Thoracic aorta (tissue), 2 donors: Measurements from ENCODE around the gene SLC25A13. TPM values are rescaled to one million over a fixed set of nuclear protein-coding genes. Genes with fewer than 3 reads are reported as not detected.

Experiments
- ATAC-seq: fragments of 150-250 bp; one replicate; pipeline ENCODE4 v1.8.0; 2017; ENCODE audit warnings: low read depth; ENCODE audit not compliant: insufficient number of reproducible peaks, low FRiP score
- DNase-seq: peaks from one replicate; pipeline ENCODE4 v3.0.0-alpha.2; 2020; ENCODE audit warnings: low spot score
- H3K27ac ChIP-seq, 2 donors: fragments of 200-600 bp; sonication (generic); 1 replicate in 1 of 2; 2 replicates in 1 of 2; pipeline ENCODE4 v1.5.1; 2016; ENCODE audit warnings: mild to moderate bottlenecking in 2 of 2, moderate library complexity in 2 of 2
- H3K27me3 ChIP-seq: fragments of 200-600 bp; sonication (generic); replicated peaks from 2 replicates; pipeline ENCODE4 v1.6.0; 2016; ENCODE audit warnings: mild to moderate bottlenecking; ENCODE audit not compliant: insufficient read depth
- H3K36me3 ChIP-seq: fragments of 200-600 bp; sonication (generic); one replicate; pipeline ENCODE4 v1.5.1; 2016
- H3K4me1 ChIP-seq, 2 donors: fragments of 200-600 bp; sonication (generic); 1 replicate in 1 of 2; 2 replicates in 1 of 2; pipeline versions ENCODE4 v1.5.1 to v1.6.0; 2016; ENCODE audit warnings: low read depth in 2 of 2, mild to moderate bottlenecking in 1 of 2; ENCODE audit not compliant: control insufficient read depth in 1 of 2
- H3K4me3 ChIP-seq: fragments of 200-600 bp; sonication (generic); 2 replicates; pipeline ENCODE4 v1.5.1; 2016; ENCODE audit warnings: mild to moderate bottlenecking
- H3K9me3 ChIP-seq: fragments of 200-600 bp; sonication (generic); 2 replicates; pipeline ENCODE4 v1.5.1; 2016
- CTCF ChIP-seq: fragments of 200-600 bp; sonication (generic); IDR thresholded peaks from one replicate; pipeline ENCODE4 v1.5.1; 2019; ENCODE audit warnings: antibody characterized with exemption
- total RNA-seq, 2 donors: library from RNA; depleted of rRNA; stranded (reverse); fragments of >200 nt; gene quantifications; one replicate each; pipeline versions ENCODE4 v1.1.0 to v1.2.3, GENCODE V29; 2016

SLC25A13 gene
- total RNA-seq, 2 donors from 2014 or later: 18.5 to 24.2 TPM

- DNase-seq (no peak), ATAC-seq (no peak)
- Histone ChIP-seq H3K4me1 (peaks cover 11 to 26% of the 10 kb centered on the region in 2 donors), H3K27me3 (no peaks in the 10 kb centered on the region), H3K36me3 (no peaks in the 10 kb centered on the region), H3K4me3 (no peak overlapping the region), H3K27ac (no peak overlapping the region), H3K9me3 (no peaks in the 10 kb centered on the region)
- no peak for TF ChIP-seq CTCF
Measured at GRCh38 chr7:96311967-96312366, 9.9 kb downstream of the SLC25A13 start.

- no peaks in the 10 kb centered on the region for H3K9me3 ChIP-seq
- no peak overlapping the region for H3K4me3 ChIP-seq
- H3K36me3 ChIP-seq: no peaks in the 10 kb centered on the region
- peaks cover 8 to 21% of the 10 kb centered on the region in 2 donors for H3K4me1 ChIP-seq
- no peak for DNase-seq
- no peak overlapping the region for H3K27ac ChIP-seq
- no peaks in the 10 kb centered on the region for H3K27me3 ChIP-seq
- no peak for ATAC-seq
- TF ChIP-seq CTCF: no peak
Measured at GRCh38 chr7:96310110-96310509, 11.8 kb downstream of the SLC25A13 start.

- no peak overlapping the region for H3K4me3 ChIP-seq
- H3K27me3 ChIP-seq: no peaks in the 10 kb centered on the region
- TF ChIP-seq CTCF: no peak
- peaks cover 8 to 12% of the 10 kb centered on the region in 2 donors for H3K4me1 ChIP-seq
- H3K36me3 ChIP-seq: no peaks in the 10 kb centered on the region
- H3K27ac ChIP-seq: no peak overlapping the region
- no peaks in the 10 kb centered on the region for H3K9me3 ChIP-seq
- ATAC-seq (no peak), DNase-seq (no peak)
Measured at GRCh38 chr7:96308950-96309263, 13.0 kb downstream of the SLC25A13 start.

GRCh38 chr7:96308253-96308949, 13.5 kb downstream of the SLC25A13 start:
- no peak for ATAC-seq

More at GRCh38 chr7:96308253-96308949, 13.5 kb downstream of the SLC25A13 start:
- no peak for TF ChIP-seq CTCF
- Histone ChIP-seq H3K4me3 (no peak overlapping the region), H3K36me3 (no peaks in the 10 kb centered on the region), H3K27me3 (no peaks in the 10 kb centered on the region), H3K9me3 (no peaks in the 10 kb centered on the region), H3K4me1 (peaks cover 8 to 12% of the 10 kb centered on the region in 2 donors), H3K27ac (no peak overlapping the region)
- no peak for DNase-seq
